ENCODE measurements around the gene TMEM130. TPM values are rescaled to one million over a fixed set of nuclear protein-coding genes. Genes with fewer than 3 reads are reported as not detected.

TMEM130 gene
- total RNA-seq, 6 donors from 2014 or later: 0.30 to 10.2 (median 2.7) TPM

- no peak overlapping the region for H3K4me3 ChIP-seq
- no peak for DNase-seq
- H3K36me3 ChIP-seq: no peaks in the 10 kb centered on the region
- no peak overlapping the region for H3K27ac ChIP-seq
- H3K27me3 ChIP-seq: no peaks in the 10 kb centered on the region
- TF ChIP-seq POLR2A (IDR thresholded peaks at IDR 0.05): no peak
- TF ChIP-seq EP300 (IDR thresholded peaks at IDR 0.05): no peak
- TF ChIP-seq CTCF (IDR thresholded peaks at IDR 0.05): no peak
- no peaks in the 10 kb centered on the region for H3K9me3 ChIP-seq
- H3K4me1 ChIP-seq: no peaks in the 10 kb centered on the region
- WGBS, 2 donors: 85 to 100% methylated on average over 1 of the region's 1 CpG
- ATAC-seq (ENCODE audit: low FRiP score in 2 of 2): peak in 1 of 2 donors; percentile 67
Observed at GRCh38 chr7:98811299-98811698, 58.5 kb downstream of the TMEM130 start.

DNA sequence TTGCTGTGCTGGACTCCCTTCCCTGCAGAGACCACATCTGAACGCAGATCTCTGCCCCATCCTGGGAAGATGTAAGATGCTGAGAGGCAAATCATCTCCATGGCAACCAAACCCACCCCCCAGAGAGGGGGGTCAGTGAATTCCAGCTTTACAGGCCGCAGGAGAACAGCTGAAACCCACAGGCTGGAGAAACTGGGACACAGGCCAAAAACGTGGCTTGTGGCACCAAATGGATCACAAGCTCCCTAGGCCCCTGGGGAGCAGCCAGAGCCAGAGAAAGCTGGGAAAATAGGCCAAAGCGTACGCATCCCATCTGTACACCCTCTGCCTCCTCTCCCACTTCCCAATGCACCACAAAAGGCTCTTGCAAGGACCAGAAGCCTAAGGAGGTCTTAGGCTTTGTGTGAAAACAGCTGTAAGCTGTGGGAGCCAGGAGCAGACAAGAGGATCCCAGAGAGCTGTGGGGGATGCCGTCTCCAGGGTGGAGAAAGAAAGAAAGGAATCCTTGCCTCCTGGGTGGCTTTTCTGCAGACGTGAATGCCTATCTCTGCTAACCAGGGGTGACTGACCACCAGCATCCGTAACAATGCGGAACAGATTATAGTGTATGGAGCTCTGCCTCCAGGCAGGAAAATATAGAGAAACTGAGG, 59.5 kb downstream of the TMEM130 start:
- 66 to 68% methylated on average over 9 of the region's 9 CpGs for WGBS, 2 donors
- H3K4me1 ChIP-seq: no peaks in the 10 kb centered on the region
- no peak overlapping the region for H3K27ac ChIP-seq
- DNase-seq (no peak), ATAC-seq (ENCODE audit: low FRiP score in 2 of 2) (no peak)
- TF ChIP-seq POLR2AphosphoS5 (IDR thresholded peaks at IDR 0.05): no peak
- TF ChIP-seq EP300 (IDR thresholded peaks at IDR 0.05): no peak
- TF ChIP-seq CTCF (IDR thresholded peaks at IDR 0.05): no peak
- no peaks in the 10 kb centered on the region for H3K27me3 ChIP-seq
- no peak overlapping the region for H3K4me3 ChIP-seq
- H3K36me3 ChIP-seq: no peaks in the 10 kb centered on the region
- no peaks in the 10 kb centered on the region for H3K9me3 ChIP-seq

DNA sequence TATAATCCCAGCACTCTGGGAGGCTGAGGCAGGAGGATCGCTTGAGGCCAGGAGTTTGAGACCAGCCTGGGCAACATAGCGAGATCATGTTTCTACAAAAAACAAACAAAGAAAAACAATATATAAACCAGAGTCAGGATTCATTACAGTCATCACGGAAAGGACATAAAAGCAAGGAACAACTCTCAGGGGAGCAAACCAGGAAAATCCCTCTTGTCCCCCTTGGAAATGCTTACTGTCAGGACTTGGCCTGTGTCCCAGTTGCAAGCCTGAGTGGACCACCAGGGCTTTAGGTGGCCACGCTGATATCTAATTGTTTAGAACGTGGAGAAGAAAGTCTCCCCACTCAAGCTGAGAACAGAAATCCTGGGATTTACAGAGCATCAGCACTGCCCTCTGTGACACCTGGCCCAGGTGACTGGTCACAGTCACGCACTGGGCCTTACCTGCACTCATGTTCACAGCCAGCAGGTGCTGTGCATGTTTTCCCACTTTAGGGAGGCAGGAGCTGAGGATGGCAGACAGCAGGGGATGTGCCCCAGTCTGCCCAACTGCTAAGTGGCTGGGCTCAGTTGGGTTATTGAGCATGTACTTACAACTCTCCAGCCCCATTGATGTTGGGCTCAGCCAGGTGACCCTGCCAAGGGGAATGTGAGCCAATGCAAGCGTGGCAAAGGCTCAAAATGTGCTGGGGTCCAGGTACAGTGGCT, 60.9 kb downstream of the TMEM130 start:
- H3K4me1 ChIP-seq: no peaks in the 10 kb centered on the region
- no peaks in the 10 kb centered on the region for H3K36me3 ChIP-seq
- H3K27ac ChIP-seq: no peak overlapping the region
- H3K4me3 ChIP-seq: no peak overlapping the region
- TF ChIP-seq POLR2AphosphoS5 (IDR thresholded peaks at IDR 0.05) (no peak), EP300 (IDR thresholded peaks at IDR 0.05) (no peak), CTCF (IDR thresholded peaks at IDR 0.05) (no peak), POLR2A (IDR thresholded peaks at IDR 0.05) (no peak)
- DNase-seq: no peak
- no peaks in the 10 kb centered on the region for H3K27me3 ChIP-seq
- 79 to 81% methylated on average over 6 to 7 of the region's 7 CpGs for WGBS, 2 donors
- H3K9me3 ChIP-seq: no peaks in the 10 kb centered on the region
- no peak for ATAC-seq (ENCODE audit: low FRiP score in 2 of 2)

- Histone ChIP-seq H3K27me3 (no peaks in the 10 kb centered on the region), H3K36me3 (no peaks in the 10 kb centered on the region), H3K9me3 (no peaks in the 10 kb centered on the region), H3K27ac (no peak overlapping the region), H3K4me1 (no peaks in the 10 kb centered on the region), H3K4me3 (no peak overlapping the region)
- 69 to 77% methylated on average over 11 of the region's 11 CpGs for WGBS, 2 donors
- DNase-seq (no peak), ATAC-seq (ENCODE audit: low FRiP score in 2 of 2) (no peak)
- TF ChIP-seq EP300 (IDR thresholded peaks at IDR 0.05) (no peak), POLR2A (IDR thresholded peaks at IDR 0.05) (no peak), POLR2AphosphoS5 (IDR thresholded peaks at IDR 0.05) (no peak), CTCF (IDR thresholded peaks at IDR 0.05) (no peak)
Observed at GRCh38 chr7:98807068-98808048, 62.5 kb downstream of the TMEM130 start.

All from upper lobe of left lung (tissue), 6 donors.